A549 (cell line): ENCODE data around the gene MSANTD3. TPM values are rescaled to one million over a fixed set of nuclear protein-coding genes. Genes with fewer than 3 reads are reported as not detected.

Experiments used
- ATAC-seq, 2 experiments: fragments of 200-7000 bp in 1 of 2; fragments of >200 bp in 1 of 2; cut with Nextera tagmentation in 1 of 2; cut with Tn5 transposase in 1 of 2; 3 replicates each; pipeline versions ENCODE4 v1.8.0 to v1.9.1; 2018 to 2020; ENCODE audit warnings: mild to moderate bottlenecking in 1 of 2, moderate library complexity in 1 of 2
- CTCF ChIA-PET: fragments of 300-600 bp; sonication (Branson Sonifier 250); formaldehyde crosslinking; extraction: SDS; loops from one replicate; lab custom pipeline; 2021; ENCODE audit warnings: antibody characterized with exemption, inconsistent platforms; lab: Yijun Ruan, JAX
- POLR2A ChIA-PET: fragments of 350-600 bp; formaldehyde crosslinking; extraction: SDS; loops from one replicate; lab custom pipeline; 2021; ENCODE audit warnings: antibody characterized with exemption, inconsistent platforms; lab: Yijun Ruan, JAX
- DNase-seq, 2 experiments: peaks; one replicate each; pipeline versions ENCODE4 v3.0.0 to v3.0.0-alpha.2; 2011 to 2016; ENCODE audit warnings: low read depth in 1 of 2, low spot score in 1 of 2
- FAIRE-seq: peaks from 2 replicates; lab custom pipeline; 2011; peaks lifted over from hg19 to GRCh38; lab: Jason Lieb, UNC
- H3K27ac ChIP-seq, 2 experiments: fragments of >200 bp; sonication (Bioruptor Twin); formaldehyde crosslinking; 3 replicates each; pipeline ENCODE4 v1.5.1; 2016 to 2017
- H3K4me1 ChIP-seq: fragments of >200 bp; sonication (Bioruptor Twin); formaldehyde crosslinking; 3 replicates; pipeline ENCODE4 v1.6.1; 2016
- H3K4me2 ChIP-seq: fragments of >200 bp; sonication (Bioruptor Twin); formaldehyde crosslinking; 3 replicates; pipeline ENCODE4 v1.6.1; 2016
- H3K4me3 ChIP-seq: fragments of >200 bp; sonication (Bioruptor Twin); formaldehyde crosslinking; 3 replicates; pipeline ENCODE4 v1.5.1; 2016
- H3K9me3 ChIP-seq: fragments of >200 bp; sonication (Bioruptor Twin); formaldehyde crosslinking; 3 replicates; pipeline ENCODE4 v1.6.1; 2016
- ATOH8 ChIP-seq: fragments of 250-450 bp; sonication (Bioruptor Pico); IDR thresholded peaks from 2 replicates; pipeline ENCODE4 v1.5.0; 2020; ENCODE audit warnings: low read depth, mild to moderate bottlenecking, moderate library complexity
- BHLHE40 ChIP-seq: IDR thresholded peaks from 2 replicates; pipeline ENCODE4 v1.6.1; 2012; ENCODE audit warnings: low read depth, low read length, inconsistent platforms
- CBX2 ChIP-seq: fragments of 200-600 bp; sonication (generic); IDR thresholded peaks from 2 replicates; pipeline ENCODE4 v1.6.1; 2016; ENCODE audit warnings: low read depth, mild to moderate bottlenecking, borderline replicate concordance
- CBX8 ChIP-seq: fragments of 200-600 bp; sonication (generic); IDR thresholded peaks from 2 replicates; pipeline ENCODE4 v1.6.1; 2016
- CEBPB ChIP-seq, 2 experiments: fragments of >200 bp in 1 of 2; sonication (Bioruptor Twin) in 1 of 2; formaldehyde crosslinking in 1 of 2; IDR thresholded peaks; 2 replicates each; pipeline ENCODE4 v1.6.1; 2012 to 2016
- CHD4 ChIP-seq: fragments of 200-600 bp; sonication (generic); IDR thresholded peaks from 2 replicates; pipeline ENCODE4 v1.6.1; 2016; ENCODE audit warnings: antibody characterized with exemption, mild to moderate bottlenecking, borderline replicate concordance
- E2F6 ChIP-seq: IDR thresholded peaks from 2 replicates; pipeline ENCODE4 v1.6.1; 2012; ENCODE audit warnings: low read depth, borderline replicate concordance
- EHMT2 ChIP-seq: fragments of 200-600 bp; sonication (generic); IDR thresholded peaks from 2 replicates; pipeline ENCODE4 v1.6.1; 2016; ENCODE audit warnings: antibody characterized with exemption, low read depth, mild to moderate bottlenecking, moderate library complexity
- EP300 ChIP-seq, 2 experiments: fragments of >200 bp; sonication (Bioruptor Twin); formaldehyde crosslinking; IDR thresholded peaks; 2 replicates in 1 of 2; 3 replicates in 1 of 2; pipeline ENCODE4 v1.6.1; 2016 to 2017
- ESRRA ChIP-seq: fragments of 150-350 bp; IDR thresholded peaks from 2 replicates; pipeline ENCODE4 v1.6.1; 2014; ENCODE audit warnings: mild to moderate bottlenecking, low read length, borderline replicate concordance
- FOSL2 ChIP-seq, 2 experiments: fragments of 450-650 bp in 1 of 2; fragments of >200 bp in 1 of 2; sonication (Bioruptor Twin) in 1 of 2; formaldehyde crosslinking; IDR thresholded peaks; 2 replicates each; pipeline versions ENCODE4 v1.5.0 to v1.6.1; 2016 to 2020; ENCODE audit warnings: mild to moderate bottlenecking in 1 of 2, moderate library complexity in 1 of 2
- HMGXB4 ChIP-seq: fragments of 250-450 bp; sonication (Bioruptor Pico); IDR thresholded peaks from 2 replicates; pipeline ENCODE4 v1.5.0; 2021; ENCODE audit warnings: mild to moderate bottlenecking, moderate library complexity, borderline replicate concordance
- HOXA7 ChIP-seq: fragments of 250-450 bp; sonication (Bioruptor Pico); IDR thresholded peaks from 2 replicates; pipeline ENCODE4 v1.5.0; 2020; ENCODE audit warnings: mild to moderate bottlenecking, moderate library complexity
- JUN ChIP-seq, 2 experiments: fragments of >200 bp; sonication (Bioruptor Twin); formaldehyde crosslinking; IDR thresholded peaks; 2 replicates in 1 of 2; 3 replicates in 1 of 2; pipeline ENCODE4 v1.6.1; 2016 to 2017
- JUNB ChIP-seq: fragments of >200 bp; sonication (Bioruptor Twin); formaldehyde crosslinking; IDR thresholded peaks from 2 replicates; pipeline ENCODE4 v1.6.1; 2016
- MAZ ChIP-seq: fragments of 150-350 bp; IDR thresholded peaks from 2 replicates; pipeline ENCODE4 v1.6.1; 2014; ENCODE audit warnings: antibody characterized with exemption, low read depth, low read length, borderline replicate concordance
- NFE2L2 ChIP-seq: fragments of 150-350 bp; conservative IDR thresholded peaks from 2 replicates; pipeline ENCODE4 v1.6.1; 2014; ENCODE audit warnings: low read length
- POLR2A ChIP-seq: IDR thresholded peaks from 2 replicates; pipeline ENCODE4 v1.6.1; 2012; ENCODE audit warnings: mild to moderate bottlenecking, low read length
- RARB ChIP-seq: fragments of 250-450 bp; sonication (Bioruptor Pico); IDR thresholded peaks from 2 replicates; pipeline ENCODE4 v1.8.0; 2021; ENCODE audit warnings: mild to moderate bottlenecking, moderate library complexity
- RCOR1 ChIP-seq: fragments of 150-350 bp; IDR thresholded peaks from 2 replicates; pipeline ENCODE4 v1.6.1; 2014; ENCODE audit warnings: antibody characterized with exemption, low read length, low read depth
- RFX5 ChIP-seq: fragments of 450-650 bp; IDR thresholded peaks from 2 replicates; pipeline ENCODE4 v1.7.1; 2014; ENCODE audit warnings: antibody characterized with exemption, mild to moderate bottlenecking, moderate library complexity
- SREBF2 ChIP-seq: fragments of 450-650 bp; IDR thresholded peaks from 2 replicates; pipeline ENCODE4 v1.6.1; 2014; ENCODE audit warnings: mild to moderate bottlenecking, moderate library complexity
- TFCP2L1 ChIP-seq: fragments of 250-450 bp; sonication (Bioruptor Pico); IDR thresholded peaks from 2 replicates; pipeline ENCODE4 v1.5.0; 2021; ENCODE audit warnings: mild to moderate bottlenecking
- USF2 ChIP-seq: fragments of 450-650 bp; IDR thresholded peaks from 2 replicates; pipeline ENCODE4 v1.6.1; 2014; ENCODE audit warnings: antibody characterized with exemption
- ZC3H11A ChIP-seq: fragments of 450-650 bp; IDR thresholded peaks from 2 replicates; pipeline ENCODE4 v1.6.1; 2014; ENCODE audit warnings: antibody characterized with exemption, mild to moderate bottlenecking
- ZNF302 ChIP-seq: fragments of 250-450 bp; sonication (Bioruptor Pico); IDR thresholded peaks from 2 replicates; pipeline ENCODE4 v1.9.0; 2021; ENCODE audit warnings: inconsistent platforms, mild to moderate bottlenecking, moderate library complexity
- ZSCAN20 ChIP-seq: fragments of 250-450 bp; sonication (Bioruptor Pico); IDR thresholded peaks from 2 replicates; pipeline ENCODE4 v1.8.0; 2022; ENCODE audit warnings: mild to moderate bottlenecking, moderate library complexity
- WGBS: methylation state at CpG from one replicate; pipeline ENCODE4 v1.1.6; 2017; ENCODE audit errors: missing lambda C conversion rate; 5-methylcytosine and 5-hydroxymethylcytosine counted together
- polyA plus RNA-seq, 4 experiments: library from polyadenylated mRNA; depleted of rRNA in 3 of 4; stranded (reverse); fragments of >200 nt; fragmentation: RNase III in 1 of 4; extraction: RNeasy Plus Mini Kit Qiagen cat#74134 plus additional on column Dnase treatment in 1 of 4; gene quantifications; 2 replicates in 3 of 4; 3 replicates in 1 of 4; pipeline ENCODE4 v1.2.3, GENCODE V29; 2011 to 2017

The MSANTD3 gene
- polyA plus RNA-seq, 2 of the 4 experiments (the other 2 are of a cell fraction), result 43.5 to 66.7 TPM

DNA sequence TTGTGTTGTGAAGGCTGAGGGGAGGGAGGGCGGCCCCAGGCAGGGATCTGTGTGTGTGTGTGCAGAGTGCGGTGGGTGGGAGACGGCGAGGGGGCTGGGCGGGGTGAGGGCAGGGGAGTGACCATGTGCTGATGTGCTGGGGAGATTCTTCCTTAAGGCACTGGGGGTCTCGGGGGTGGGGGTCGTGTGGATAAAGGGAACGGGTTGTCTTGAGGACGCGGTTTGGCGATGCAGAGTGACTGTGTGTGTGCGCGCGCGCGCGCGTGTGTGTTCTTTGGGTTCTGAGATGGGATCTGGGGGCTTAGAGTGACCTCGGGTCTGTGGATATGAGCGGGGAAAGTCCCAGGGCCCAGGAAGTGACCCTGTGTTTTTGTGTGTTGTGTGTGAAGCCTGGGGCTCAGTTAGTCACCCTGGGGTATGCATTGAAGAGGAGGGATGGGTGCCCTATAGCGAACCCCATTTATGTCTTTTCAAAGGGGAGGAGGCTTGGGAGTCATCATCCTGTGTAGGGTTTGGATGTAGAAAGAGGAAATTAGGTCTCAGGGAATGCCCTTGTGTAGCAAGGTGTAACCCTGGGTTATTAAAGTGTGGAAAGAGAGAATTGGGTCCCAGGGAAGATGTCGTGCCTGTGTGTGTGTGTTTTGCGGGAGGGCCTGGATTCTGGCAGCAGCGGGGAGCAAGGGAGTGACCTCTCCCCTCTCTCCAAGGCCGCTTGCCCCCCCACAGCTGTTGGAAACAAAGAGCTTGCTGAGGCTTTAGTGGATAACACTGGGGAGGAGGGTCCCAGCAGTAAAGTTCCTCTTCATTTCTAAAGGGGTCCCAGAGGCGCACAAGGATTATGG is 47.4 kb downstream of the MSANTD3 start:
- peak overlapping the region; percentile 67 for H3K4me3 ChIP-seq
- POLR2A ChIA-PET, result no interaction called here
- H3K27ac ChIP-seq, result peak overlapping the region; percentile 30 to 83; a peak in 4 of 6 replicates
- ATAC-seq (no peak; a peak in 1 of 6 replicates), FAIRE-seq (no peak), DNase-seq (no peak)
- WGBS, result 88% methylated on average over 20 of the region's 26 CpGs
- no peaks in the 10 kb centered on the region for H3K9me3 ChIP-seq
- TF ChIP-seq BHLHE40, result no peak
- no peak for TF ChIP-seq RARB (CRISPR knock-in tag)
- TF ChIP-seq POLR2A, result no peak
- no peak for TF ChIP-seq EP300 (IDR thresholded peaks at IDR 0.05)
- CTCF ChIA-PET, result interaction anchor here (1.2 kb wide), 1 partner anchor 8 kb away, joined by 4 read pairs; no protein-coding TSS in a partner anchor
- peak overlapping the region; percentile 87 for H3K4me2 ChIP-seq
- no peaks in the 10 kb centered on the region for H3K4me1 ChIP-seq

GRCh38 chr9:100474924-100475276 is 48.0 kb downstream of the MSANTD3 start:
- Histone ChIP-seq H3K4me2 (no peak overlapping the region), H3K9me3 (no peaks in the 10 kb centered on the region), H3K4me3 (no peak overlapping the region), H3K27ac (no peak overlapping the region), H3K4me1 (no peaks in the 10 kb centered on the region)
- ChIA-PET CTCF (interaction anchor here (1.2 kb wide), 1 partner anchor 9 kb away, joined by 4 read pairs; no protein-coding TSS in a partner anchor), POLR2A (no interaction called here)
- DNase-seq, result no peak
- WGBS, result 98% methylated on average over 4 of the region's 4 CpGs
- FAIRE-seq, result no peak
- no peak for ATAC-seq
- TF ChIP-seq SREBF2 (no peak), EHMT2 (no peak), E2F6 (no peak), HOXA7 (CRISPR knock-in tag) (no peak), NFE2L2 (no peak), TFCP2L1 (CRISPR knock-in tag) (no peak), JUN (IDR thresholded peaks at IDR 0.05) (no peak), CBX8 (no peak), MAZ (no peak), CEBPB (IDR thresholded peaks at IDR 0.05) (no peak), ZSCAN20 (CRISPR knock-in tag) (no peak), CHD4 (no peak), RCOR1 (no peak), CBX2 (no peak), FOSL2 (IDR thresholded peaks at IDR 0.05) (no peak), FOSL2 (CRISPR knock-in tag; IDR thresholded peaks at IDR 0.05) (no peak), ZNF302 (CRISPR knock-in tag) (no peak), ATOH8 (CRISPR knock-in tag) (no peak), BHLHE40 (no peak)

GRCh38 chr9:100477241-100477640 is 50.3 kb downstream of the MSANTD3 start:
- WGBS, result 94% methylated on average over 4 of the region's 4 CpGs
- POLR2A ChIA-PET, result no interaction called here
- no peaks in the 10 kb centered on the region for H3K9me3 ChIP-seq

More at GRCh38 chr9:100477241-100477640, 50.3 kb downstream of the MSANTD3 start:
- CTCF ChIA-PET, result interaction anchor here (1.0 to 2.3 kb wide), 2 partner anchors 9 to 25 kb away, joined by 3 to 6 read pairs; no protein-coding TSS in a partner anchor
- FAIRE-seq (no peak), ATAC-seq (no peak), DNase-seq (no peak)
- Histone ChIP-seq H3K4me2 (no peak overlapping the region), H3K4me3 (no peak overlapping the region), H3K27ac (no peak overlapping the region), H3K4me1 (no peaks in the 10 kb centered on the region)
- no peak for TF ChIP-seq HMGXB4 (CRISPR knock-in tag)
- TF ChIP-seq JUNB, result no peak
- TF ChIP-seq USF2, result no peak
- no peak for TF ChIP-seq RFX5
- no peak for TF ChIP-seq ZC3H11A
- no peak for TF ChIP-seq EHMT2
- TF ChIP-seq ESRRA, result no peak
- no peak for TF ChIP-seq JUN (IDR thresholded peaks at IDR 0.05)
- no peak for TF ChIP-seq E2F6
- TF ChIP-seq FOSL2 (IDR thresholded peaks at IDR 0.05), result no peak
- no peak for TF ChIP-seq FOSL2 (CRISPR knock-in tag; IDR thresholded peaks at IDR 0.05)
